HepG2 (cell line): ENCODE data around the gene ZNF839. TPM values are rescaled to one million over a fixed set of nuclear protein-coding genes. Genes with fewer than 3 reads are reported as not detected.

ENCODE experiments used
- HNRNPUL1 ChIP-seq: fragments of 200-400 bp; formaldehyde crosslinking; IDR thresholded peaks from 2 replicates; pipeline ENCODE4 v1.6.1; 2017; ENCODE audit warnings: low read depth, mild to moderate bottlenecking, low read length, moderate library complexity
- IKZF5 ChIP-seq: IDR thresholded peaks from 2 replicates; pipeline ENCODE4 v1.6.1; 2018; ENCODE audit warnings: missing genetic modification reagents, mild to moderate bottlenecking, missing compliant biosample characterization
- KDM4B ChIP-seq: sonication (generic); formaldehyde crosslinking; IDR thresholded peaks from 2 replicates; pipeline ENCODE4 v1.4.0; 2020; ENCODE audit warnings: missing genetic modification reagents
- MATR3 ChIP-seq: sonication (generic); formaldehyde crosslinking; IDR thresholded peaks from 2 replicates; pipeline ENCODE4 v1.4.0; 2020; ENCODE audit warnings: missing genetic modification reagents
- MAZ ChIP-seq, 2 experiments: sonication (generic) in 1 of 2; formaldehyde crosslinking in 1 of 2; IDR thresholded peaks; 2 replicates each; pipeline versions ENCODE4 v1.5.0 to v1.6.1; 2012 to 2020; ENCODE audit warnings: low read depth in 2 of 2, mild to moderate bottlenecking in 2 of 2, borderline replicate concordance in 1 of 2, improper control_type of control experiment in 1 of 2, low read length in 1 of 2, missing genetic modification reagents in 1 of 2, moderate library complexity in 1 of 2
- MTA3 ChIP-seq: sonication (generic); formaldehyde crosslinking; IDR thresholded peaks from 2 replicates; pipeline ENCODE4 v1.4.0; 2020; ENCODE audit warnings: missing genetic modification reagents
- MYPOP ChIP-seq: sonication (generic); formaldehyde crosslinking; IDR thresholded peaks from 2 replicates; pipeline ENCODE4 v1.8.1; 2023; ENCODE audit warnings: mild to moderate bottlenecking, moderate library complexity, missing genetic modification reagents
- SKIL ChIP-seq: sonication (generic); formaldehyde crosslinking; IDR thresholded peaks from 2 replicates; pipeline ENCODE4 v1.8.0; 2022; ENCODE audit warnings: missing genetic modification reagents, mild to moderate bottlenecking, moderate library complexity, borderline replicate concordance
- SP1 ChIP-seq, 2 experiments: fragments of 450-650 bp in 1 of 2; sonication (generic) in 1 of 2; formaldehyde crosslinking in 1 of 2; IDR thresholded peaks; 2 replicates each; pipeline versions ENCODE4 v1.4.0 to v1.6.1; 2016 to 2020; ENCODE audit warnings: missing genetic modification reagents in 1 of 2
- TCF7 ChIP-seq: sonication (generic); IDR thresholded peaks from 2 replicates; pipeline ENCODE4 v1.6.1; 2016; ENCODE audit warnings: antibody characterized with exemption, low read depth
- ZBTB26 ChIP-seq: IDR thresholded peaks from 2 replicates; pipeline ENCODE4 v1.6.1; 2016; ENCODE audit warnings: missing compliant biosample characterization, missing genetic modification reagents, borderline replicate concordance
- ZNF318 ChIP-seq: sonication (generic); formaldehyde crosslinking; IDR thresholded peaks from 2 replicates; pipeline ENCODE4 v1.4.0; 2020; ENCODE audit warnings: mild to moderate bottlenecking, missing genetic modification reagents
- ZNF572 ChIP-seq: sonication (generic); formaldehyde crosslinking; IDR thresholded peaks from 2 replicates; pipeline ENCODE4 v1.5.1; 2020; ENCODE audit warnings: mild to moderate bottlenecking, missing genetic modification reagents
- ZNF614 ChIP-seq: IDR thresholded peaks from 2 replicates; pipeline ENCODE4 v1.6.1; 2018; ENCODE audit warnings: missing biosample characterization, missing genetic modification reagents, inconsistent platforms, borderline replicate concordance
- polyA plus RNA-seq, 8 experiments: library from polyadenylated mRNA; depleted of rRNA in 3 of 8; stranded (reverse) in 7 of 8; unstranded in 1 of 8; fragments of >200 nt; fragmentation: Illumina TruSeq in 4 of 8; extraction: Trizol in 4 of 8; gene quantifications; 2 replicates each; pipeline versions ENCODE4 v1.2.1 to v1.2.3, GENCODE V29; 2011 to 2016; ENCODE audit warnings: low read depth in 4 of 8, missing spikeins in 1 of 8, mixed read lengths in 1 of 8; ENCODE audit not compliant: insufficient read depth in 1 of 8
- total RNA-seq, 5 experiments: library from RNA; depleted of rRNA; stranded (reverse); fragments of >200 nt; fragmentation: Illumina TruSeq; extraction: Trizol; gene quantifications; 2 replicates each; pipeline ENCODE4 v1.2.3, GENCODE V29; 2016; ENCODE audit warnings: low read depth in 1 of 5

Gene ZNF839
- total and polyA plus RNA-seq, 2 of the 13 experiments (the other 11 are each of a cell fraction or from before 2014, with no cell fraction given), result 11.1 to 12.8 TPM

GRCh38 chr14:102319351-102320032, at the start of gene ZNF839 (continued):
- TF ChIP-seq ZNF318 (CRISPR knock-in tag) (no peak), TCF7 (no peak), HNRNPUL1 (no peak), MYPOP (CRISPR knock-in tag) (no peak), MATR3 (CRISPR knock-in tag) (no peak), ZNF572 (no peak), ZNF614 (CRISPR knock-in tag) (no peak), MTA3 (CRISPR knock-in tag) (no peak), IKZF5 (peak; percentile 26; the same call in 1 of the 2 replicates), SKIL (CRISPR knock-in tag) (no peak), KDM4B (no peak), SP1 (IDR thresholded peaks at IDR 0.05) (no peak), SP1 (CRISPR knock-in tag; IDR thresholded peaks at IDR 0.05) (peak; percentile 82), MAZ (IDR thresholded peaks at IDR 0.05; ENCODE audit: borderline replicate concordance, low read depth, low read length) (0 out of 2 replicates have a peak, but pooled peaks have one; percentile 66), MAZ (CRISPR knock-in tag; IDR thresholded peaks at IDR 0.05; ENCODE audit: low read depth) (peak; percentile 61; the same call in 1 of the 2 replicates), ZBTB26 (CRISPR knock-in tag) (no peak)
